GM12874 (cell line): ENCODE measurements around the gene KCNJ10.

Experiments used
- CTCF ChIP-seq: IDR thresholded peaks from 2 replicates; pipeline ENCODE4 v1.5.1; 2011; ENCODE audit warnings: low read depth, mild to moderate bottlenecking, control low read depth, low read length, moderate library complexity; ENCODE audit not compliant: insufficient read depth

The KCNJ10 gene

GRCh38 chr1:160069460-160070231, at the start of gene KCNJ10:
TSS of gene KCNJ10 (minus strand) at chr1:160070160. CDS start at chr1:160042532, 27,628 bp downstream.
- no peak for TF ChIP-seq CTCF

- no peak for TF ChIP-seq CTCF
These were observed 49.0 kb upstream of the KCNJ10 start for GRCh38 chr1:160118928-160119327.

- no peak for TF ChIP-seq CTCF
These were observed 47.8 kb upstream of the KCNJ10 start for GRCh38 chr1:160117709-160118183.

GRCh38 chr1:160117300-160117699, 47.3 kb upstream of the KCNJ10 start:
- no peak for TF ChIP-seq CTCF

- no peak for TF ChIP-seq CTCF
These were observed 46.6 kb upstream of the KCNJ10 start for GRCh38 chr1:160116283-160117147.

GRCh38 chr1:160115545-160116282, 45.8 kb upstream of the KCNJ10 start, which contains the start of gene ATP1A2:
TSS of gene ATP1A2 (plus strand) at chr1:160115759. CDS start at chr1:160115862, 103 bp downstream.
- no peak for TF ChIP-seq CTCF

GRCh38 chr1:160114085-160114484, 44.1 kb upstream of the KCNJ10 start:
- no peak for TF ChIP-seq CTCF
